ENCODE measurements around the gene CADPS2.

- TF ChIP-seq POLR2A (IDR thresholded peaks at IDR 0.05) (no peak), CTCF (IDR thresholded peaks at IDR 0.05) (no peak)
Measured at GRCh38 chr7:122379491-122379890, 506.8 kb downstream of the CADPS2 start.
